CD4-positive, alpha-beta T cell treated with Interleukin-2 at 100 ng/mL for 4 hours (primary cell): ENCODE results near the gene ARHGAP15.

Experiments
- DNase-seq: peaks from one replicate; pipeline ENCODE4 v3.0.0-alpha.2; 2020; ENCODE audit warnings: low spot score

ARHGAP15 gene

DNA sequence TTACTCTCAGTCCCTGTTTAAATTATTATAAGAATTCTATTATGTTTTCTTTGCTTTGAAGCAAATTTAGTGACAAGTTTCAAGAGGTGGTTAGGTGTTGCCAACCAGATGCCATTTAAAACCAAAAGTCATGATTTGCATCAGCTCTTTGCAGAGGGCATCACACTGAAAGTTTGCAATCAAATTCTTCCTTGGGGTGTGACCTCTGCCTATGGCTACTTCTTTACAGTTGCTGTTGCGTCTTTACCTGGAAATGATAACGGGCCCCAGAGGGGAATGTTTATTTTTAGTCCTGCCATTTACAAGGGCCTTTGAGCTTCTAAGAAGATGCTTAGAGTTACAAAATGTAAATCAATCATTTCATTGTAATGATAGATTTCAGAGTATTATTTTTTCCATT, 561.0 kb downstream of the ARHGAP15 start:
- no peak for DNase-seq

DNA sequence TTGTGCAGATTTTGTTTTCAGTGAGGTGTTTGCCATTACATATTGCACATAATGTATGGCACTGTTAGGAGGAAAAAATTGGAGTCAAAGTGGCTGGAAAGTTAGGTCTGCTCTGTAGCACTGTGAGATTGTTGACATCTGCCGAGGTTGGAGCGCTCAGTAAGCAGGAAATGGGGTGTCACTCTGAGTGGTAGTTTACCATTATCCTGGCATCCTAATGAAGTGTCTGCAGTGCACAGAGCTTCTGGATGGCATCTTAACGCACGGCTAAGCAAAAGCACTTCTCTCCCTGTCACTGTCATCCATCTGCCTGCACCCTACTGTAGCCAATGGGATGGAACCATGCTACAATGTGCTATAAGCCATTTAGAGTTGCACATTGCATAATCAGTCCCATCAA, 561.9 kb downstream of the ARHGAP15 start:
- no peak for DNase-seq

DNA sequence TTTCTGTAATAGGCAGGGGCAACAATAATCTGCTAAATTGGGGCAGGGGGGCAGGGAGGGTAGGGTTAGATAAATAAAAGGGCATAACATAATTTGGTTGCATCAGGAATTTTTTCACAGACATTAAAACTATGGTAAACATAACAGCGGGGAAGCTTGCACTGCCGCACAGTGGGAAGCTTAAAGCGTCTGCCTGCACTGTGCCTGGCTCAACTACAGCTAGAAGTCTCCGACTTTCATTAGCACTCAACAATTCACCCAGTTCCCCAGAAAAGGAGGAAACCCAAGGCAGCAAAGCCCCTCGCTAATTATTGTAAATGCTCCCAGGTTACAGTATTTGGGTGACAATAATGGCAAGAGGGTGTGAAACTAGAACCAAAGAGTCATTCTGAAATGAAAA, 562.9 kb downstream of the ARHGAP15 start:
- no peak for DNase-seq

DNA sequence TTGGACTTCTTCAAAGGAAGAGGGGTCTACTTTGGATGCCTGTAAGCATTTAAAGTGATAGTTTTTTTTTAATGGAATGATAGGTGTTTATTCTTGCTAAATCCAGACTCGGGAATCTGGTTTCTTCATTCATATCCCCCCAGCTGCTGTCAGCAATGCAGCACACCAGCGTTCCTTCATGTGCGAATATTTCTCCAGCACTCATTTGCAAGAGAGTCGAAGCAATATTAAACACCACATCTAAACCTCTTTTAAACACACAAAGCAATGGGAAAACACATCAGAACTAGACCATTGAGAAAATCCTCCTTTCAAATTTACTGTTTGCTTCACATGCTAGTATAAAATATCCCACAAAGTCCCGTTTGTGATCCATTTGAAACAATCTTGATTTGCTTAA, 563.7 kb downstream of the ARHGAP15 start:
- no peak for DNase-seq

DNA sequence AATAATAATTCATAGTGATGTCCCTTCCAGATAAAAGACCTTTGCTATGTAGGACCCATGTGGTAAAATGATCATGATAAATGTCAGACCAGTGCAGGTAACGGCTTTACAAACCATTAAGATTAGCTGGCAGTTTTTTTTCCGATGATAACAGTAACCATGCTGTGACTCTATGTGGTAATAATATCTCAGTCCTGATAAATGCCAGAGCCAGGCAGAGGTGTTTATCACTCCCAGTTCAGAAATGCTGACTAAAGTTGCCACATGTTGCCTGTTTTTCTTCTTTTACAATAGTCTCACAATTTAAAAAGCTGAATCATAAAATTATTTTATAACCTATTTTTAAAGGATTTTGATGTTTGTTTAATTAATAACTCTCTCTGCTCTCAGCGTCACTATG, 565.1 kb downstream of the ARHGAP15 start:
- DNase-seq = no peak

DNA sequence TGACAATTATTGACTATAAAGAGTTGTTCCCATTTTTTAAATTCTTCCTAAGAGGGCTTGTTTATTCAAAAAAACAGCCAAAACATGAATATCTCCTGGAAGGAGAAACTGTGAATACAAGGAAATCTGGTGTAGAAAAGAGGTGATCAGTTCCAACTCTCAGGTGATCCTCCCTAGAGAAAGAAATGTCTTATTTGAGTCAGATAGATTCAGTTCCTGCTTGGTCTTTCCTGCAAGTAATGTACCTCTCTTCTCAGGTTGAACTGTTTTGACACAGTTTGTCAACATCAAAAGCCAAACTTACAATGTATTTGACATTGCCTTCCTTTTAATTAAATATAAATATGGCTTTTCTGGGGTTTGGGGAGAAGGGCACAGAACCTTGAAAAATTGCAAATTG, 567.4 kb downstream of the ARHGAP15 start:
- DNase-seq = no peak

DNA sequence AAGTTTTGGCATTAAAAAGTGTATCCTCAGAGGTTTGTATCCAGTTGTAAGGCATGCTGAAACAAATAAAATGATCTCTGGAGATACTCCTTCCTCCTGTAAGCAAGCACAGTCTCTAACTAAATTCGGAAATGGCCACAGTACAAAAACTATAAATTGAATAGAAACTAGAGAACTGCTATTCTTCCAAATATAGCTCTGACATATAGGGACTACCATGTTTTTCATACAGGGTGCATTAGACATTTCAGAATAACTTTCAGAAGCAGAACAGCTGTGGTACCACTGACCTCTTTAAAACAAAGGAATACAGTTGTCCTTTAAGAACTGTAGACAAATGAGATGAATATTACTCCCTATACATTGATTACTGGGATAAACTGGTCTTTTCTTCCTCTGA, 568.5 kb downstream of the ARHGAP15 start:
- DNase-seq = no peak

DNA sequence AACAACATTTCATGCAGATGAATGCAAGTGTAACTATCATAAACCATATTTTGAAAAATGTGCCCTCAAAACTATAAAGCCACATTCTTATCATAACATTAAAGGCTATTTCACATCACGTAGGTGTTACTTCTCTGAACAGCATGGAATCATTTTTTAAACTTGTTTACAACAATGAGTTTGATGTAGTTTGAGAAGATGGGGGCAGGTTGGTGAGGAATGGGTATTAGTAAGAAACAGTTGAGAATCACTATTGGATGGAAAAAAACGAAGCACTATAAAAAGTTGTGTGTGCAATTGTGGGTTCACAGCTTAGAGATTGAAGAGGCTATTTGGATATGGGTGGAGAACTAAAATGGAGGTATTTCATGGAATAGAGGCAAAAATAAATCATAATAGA, 569.1 kb downstream of the ARHGAP15 start:
- no peak for DNase-seq

DNA sequence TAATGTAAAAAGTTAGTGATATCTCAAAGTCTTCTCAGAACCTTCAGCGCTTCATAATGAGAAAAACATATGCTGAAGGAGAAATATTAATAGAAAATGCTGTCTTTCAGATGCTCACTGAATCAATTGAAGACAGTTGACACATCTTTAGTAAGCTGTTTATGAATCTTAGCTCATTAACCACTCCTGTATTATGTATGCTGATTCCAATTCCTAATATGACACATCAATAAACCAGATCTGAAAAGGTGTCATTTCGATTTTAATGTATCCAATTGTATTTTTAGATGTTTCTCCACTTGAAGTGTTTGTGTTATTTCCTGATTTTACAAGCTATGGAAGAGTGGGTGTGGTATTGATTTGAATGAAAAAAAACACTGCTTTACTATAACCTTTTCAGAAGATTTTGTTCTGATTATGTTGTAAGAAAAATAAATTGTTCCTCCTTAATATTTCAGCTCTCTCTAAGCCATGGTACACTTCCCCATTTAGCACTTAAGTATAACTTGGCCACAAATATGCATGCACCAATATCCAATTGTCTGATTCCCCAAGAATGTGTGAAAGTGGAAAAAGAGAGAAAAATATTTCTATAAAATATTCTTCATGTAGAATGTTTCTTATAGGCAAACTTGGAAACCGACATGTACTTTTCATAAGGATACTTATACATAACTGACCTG, 569.8 kb downstream of the ARHGAP15 start:
- DNase-seq = no peak

DNA sequence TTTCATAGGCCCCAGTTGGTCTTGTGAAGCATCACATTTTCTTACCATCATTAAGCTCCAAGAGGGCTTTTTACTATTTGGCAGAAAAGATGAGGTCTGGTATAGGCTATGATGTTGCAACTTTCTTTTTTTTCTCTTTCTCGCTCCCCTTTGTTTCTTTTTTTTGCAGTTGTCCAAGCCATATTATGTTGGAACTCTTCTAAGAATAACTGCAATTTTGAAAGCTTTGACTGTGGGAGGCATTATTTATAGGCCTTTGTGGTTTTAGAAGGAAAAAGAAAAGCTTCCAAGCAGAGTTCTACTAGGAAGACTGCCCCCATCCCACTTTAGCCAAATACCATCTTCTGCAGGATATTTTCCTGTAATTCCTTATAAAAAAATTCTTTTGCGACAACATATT, 571.6 kb downstream of the ARHGAP15 start:
- no peak for DNase-seq

DNA sequence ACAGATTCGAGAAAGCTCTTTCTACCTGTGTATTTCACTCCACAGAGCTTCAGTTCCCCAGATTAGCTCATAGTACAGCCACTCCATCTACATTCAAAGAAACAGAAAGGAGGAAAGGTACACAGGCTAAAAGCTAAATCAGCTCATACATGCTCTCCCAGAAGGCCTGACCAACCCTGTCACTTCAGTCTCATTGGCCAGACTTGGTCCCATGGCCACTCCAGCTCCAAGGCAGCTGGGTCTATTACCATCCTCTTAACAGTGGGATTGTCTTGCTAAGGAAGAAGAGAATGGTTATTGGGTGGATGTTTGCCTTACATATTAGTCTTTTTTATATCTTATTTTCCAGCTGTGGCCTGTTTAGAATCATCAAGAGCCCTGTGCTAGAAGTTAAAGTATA, 572.6 kb downstream of the ARHGAP15 start:
- no peak for DNase-seq

DNA sequence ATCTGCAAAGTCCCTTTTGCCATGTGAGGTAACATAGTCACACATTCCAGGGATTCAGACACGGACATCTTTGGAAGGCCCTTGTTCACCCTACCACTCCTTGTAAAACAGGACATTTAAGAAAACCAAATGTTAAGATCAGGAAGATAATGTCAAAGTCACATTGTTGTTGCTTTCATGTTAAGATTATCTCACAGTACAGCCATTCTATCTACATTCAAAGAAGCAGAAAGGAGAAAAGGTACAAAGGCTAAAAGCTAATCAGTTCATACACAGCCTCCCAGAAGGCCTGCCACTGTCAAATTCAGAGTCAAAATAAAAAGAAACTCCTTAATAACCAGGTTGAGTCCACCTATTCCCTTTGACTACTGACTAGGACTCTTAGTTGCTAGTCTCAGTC, 573.7 kb downstream of the ARHGAP15 start:
- no peak for DNase-seq

DNA sequence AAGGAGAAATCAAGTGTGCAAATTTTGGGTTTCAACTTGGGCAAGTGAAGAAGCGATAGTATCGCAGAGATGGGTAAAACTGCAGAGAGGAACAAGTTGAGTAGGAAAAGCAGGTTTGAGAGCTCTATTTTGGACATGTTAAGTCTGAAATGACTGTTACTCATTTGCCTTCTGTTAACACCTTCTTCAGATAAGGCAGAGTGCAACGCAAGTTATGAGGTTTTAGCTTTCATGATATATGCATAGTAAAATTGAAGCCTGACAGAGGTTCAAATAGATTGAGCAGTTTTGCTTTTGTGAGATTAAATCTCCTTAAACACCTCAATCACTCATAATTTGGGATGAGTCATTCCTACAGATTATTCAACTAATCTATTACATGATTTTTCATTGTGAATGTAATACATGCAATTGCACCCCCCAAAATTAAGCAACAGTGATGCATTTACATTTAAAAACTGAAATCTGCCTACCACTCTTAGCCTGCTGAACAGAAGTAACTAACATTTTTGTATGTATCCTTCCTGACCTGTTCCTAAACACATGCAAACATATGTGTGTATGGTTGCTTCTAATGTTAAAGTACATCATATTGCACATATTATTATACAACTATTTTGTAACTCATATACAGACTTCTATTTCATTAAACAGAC, 575.4 kb downstream of the ARHGAP15 start:
- DNase-seq = no peak

DNA sequence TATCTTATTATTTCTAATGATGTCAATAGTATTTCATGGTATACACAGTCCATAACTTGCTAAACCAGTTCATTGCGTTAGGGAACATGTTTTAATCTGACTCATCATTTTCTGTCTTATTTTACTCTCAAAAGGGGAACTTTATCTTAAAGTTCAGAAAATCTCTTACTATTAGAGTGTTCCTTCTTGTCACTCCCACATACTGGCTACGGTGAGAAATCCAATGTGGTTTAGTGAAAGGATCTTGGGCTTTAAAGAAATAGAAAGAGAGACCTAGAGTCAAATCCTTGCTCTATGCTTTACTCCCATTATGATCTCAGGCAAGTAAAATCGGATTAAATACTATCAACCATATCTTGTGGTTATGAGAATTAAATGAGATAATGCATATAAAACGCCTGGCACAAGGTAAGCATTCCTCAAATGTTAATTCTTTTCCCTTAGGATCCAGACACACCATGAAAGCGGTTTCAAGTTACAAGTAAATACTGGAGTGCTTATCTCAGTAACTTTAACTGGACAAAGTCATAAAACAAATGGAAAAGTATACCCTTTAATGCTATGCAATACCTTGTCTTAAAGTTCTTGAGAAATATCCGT, 576.0 kb downstream of the ARHGAP15 start:
- no peak for DNase-seq

DNA sequence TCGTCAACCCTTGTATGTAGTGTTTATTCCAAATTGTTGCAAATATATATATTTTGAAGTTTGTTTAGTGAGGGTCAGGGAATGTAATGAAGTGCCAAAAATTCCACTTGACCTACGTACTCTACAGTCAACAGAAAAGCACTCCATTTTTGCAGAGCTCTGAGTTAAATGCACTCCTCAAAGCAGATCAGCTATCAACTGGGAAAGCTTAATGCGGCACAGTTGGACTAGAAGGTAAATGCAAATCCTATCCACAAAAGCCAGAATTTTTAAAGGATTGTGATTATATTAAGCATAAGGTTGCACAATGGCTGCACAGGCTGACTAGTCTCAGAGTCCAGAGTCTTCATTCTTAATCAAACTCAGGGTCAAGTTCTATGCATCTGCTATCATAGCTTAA, 577.1 kb downstream of the ARHGAP15 start:
- no peak for DNase-seq

DNA sequence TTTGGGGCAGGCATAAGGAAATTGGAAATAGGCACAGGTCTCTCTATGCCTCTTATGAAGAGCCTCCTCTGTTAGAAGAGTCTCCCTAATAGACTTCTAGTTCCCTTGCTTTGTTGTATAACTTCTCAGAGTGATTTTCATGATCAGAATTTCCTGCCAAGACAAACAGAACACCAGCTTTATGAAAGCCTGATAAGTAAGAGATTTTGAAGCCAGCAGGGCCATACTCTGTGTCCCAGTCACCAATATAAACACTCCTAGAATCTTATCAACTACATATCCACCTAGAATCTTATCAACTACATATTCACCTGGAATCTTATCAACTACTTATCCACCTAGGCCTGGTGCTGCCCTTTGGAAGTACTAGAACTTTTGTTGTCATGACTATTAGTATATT, 579.5 kb downstream of the ARHGAP15 start:
- DNase-seq = no peak

DNA sequence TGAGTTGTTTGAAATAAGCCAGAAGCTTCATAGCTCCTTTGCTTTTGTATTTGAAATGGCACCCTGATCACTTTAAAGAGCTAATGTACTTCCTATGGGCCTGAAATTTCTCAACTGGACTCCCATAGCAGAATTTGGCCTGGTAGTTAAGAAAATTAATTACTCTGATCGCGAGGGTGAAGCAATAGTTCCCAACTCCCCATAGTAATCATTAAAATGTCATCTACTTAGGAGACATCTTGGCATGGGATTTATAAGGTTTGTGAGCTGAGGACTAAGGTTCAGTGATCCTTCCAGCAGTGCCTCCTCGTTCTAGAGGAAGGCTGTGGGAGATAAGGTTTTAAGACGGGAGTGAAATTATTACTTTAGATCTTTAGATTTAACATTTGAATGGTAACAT, 581.0 kb downstream of the ARHGAP15 start:
- no peak for DNase-seq

DNA sequence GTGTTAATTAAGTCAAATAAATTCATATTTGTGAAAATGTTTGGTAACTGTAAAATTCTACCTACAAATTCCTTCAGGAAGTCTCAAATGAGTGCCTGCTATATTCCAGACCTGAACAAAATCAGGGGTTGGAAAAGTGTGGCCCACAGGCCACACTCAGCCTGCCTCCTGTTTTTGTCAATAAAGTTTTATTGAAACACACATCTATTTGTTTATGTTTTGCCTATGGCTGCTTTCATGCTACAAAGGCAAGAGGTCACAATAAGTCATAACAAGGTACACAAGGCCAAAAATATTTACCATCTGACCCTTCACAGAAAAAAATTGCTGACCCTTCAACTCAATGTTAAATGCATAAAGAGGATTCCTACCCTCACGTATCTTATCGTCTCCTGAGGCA, 581.7 kb downstream of the ARHGAP15 start:
- no peak for DNase-seq

DNA sequence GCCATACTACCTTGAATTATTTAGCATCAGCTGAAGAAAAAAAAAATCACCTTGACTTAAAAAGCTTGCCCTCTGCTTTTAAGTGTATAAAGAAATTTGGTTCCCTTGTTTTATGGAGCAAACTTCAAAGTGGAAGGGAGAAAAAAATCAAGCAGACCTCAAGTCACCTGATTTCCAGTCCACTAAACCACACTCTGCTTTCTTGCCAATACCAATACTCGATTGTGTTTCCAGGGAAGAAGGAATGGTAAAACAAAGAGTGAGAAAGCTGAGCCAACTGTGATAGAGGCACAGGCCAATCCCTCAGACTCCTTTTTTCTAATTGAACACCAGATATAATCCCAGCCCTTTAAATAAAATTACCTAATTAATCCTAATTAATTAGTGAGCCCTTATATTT, 587.3 kb downstream of the ARHGAP15 start:
- no peak for DNase-seq

DNA sequence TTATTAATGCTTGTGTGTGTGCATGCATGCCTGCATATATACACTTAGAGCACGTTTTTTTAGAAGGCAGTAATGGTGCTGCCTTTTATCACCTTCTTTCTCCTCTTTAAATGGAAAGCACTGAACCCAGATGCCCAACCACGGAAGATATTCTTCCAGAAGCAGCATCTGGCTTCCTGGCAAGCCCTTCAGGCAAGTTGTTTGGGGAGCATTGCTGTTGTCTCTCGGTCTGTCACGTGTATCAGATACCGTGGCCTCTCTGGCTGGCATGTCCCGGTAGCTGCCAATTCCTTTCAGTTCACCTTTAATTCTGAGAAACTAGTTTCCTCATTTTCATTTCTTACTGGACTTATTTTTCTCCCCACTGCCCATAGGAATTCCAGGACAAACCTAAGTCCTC, 587.8 kb downstream of the ARHGAP15 start:
- DNase-seq = no peak

DNA sequence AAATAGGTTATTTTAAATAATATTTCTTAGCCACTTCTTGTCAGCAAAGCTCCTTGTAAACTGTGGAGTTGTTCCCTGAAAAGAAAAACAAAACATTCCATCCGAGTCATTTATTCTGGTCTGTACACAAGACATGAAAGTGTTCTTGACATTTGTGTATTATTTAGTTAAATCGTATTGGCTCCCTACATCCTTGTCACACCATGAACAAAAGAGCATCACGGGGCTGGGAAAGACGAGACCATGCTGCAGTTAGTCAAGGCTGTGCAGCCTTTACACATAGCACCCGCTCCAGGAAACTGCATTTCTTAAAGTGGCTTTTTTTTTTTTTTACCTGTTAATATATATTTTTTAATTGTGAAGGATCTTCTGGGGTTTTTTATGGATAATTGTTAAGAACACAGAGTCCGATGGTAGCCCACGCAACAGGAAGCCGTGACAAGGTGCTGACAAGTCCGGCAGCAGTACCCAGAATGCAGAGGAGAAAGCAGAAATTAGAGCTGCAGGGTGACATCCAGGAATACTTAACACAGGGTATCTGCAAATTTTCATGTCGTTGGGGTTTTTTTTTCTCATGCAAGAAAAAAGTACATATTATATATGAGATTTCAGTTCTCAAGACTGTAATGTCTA, 588.4 kb downstream of the ARHGAP15 start:
- DNase-seq = no peak

DNA sequence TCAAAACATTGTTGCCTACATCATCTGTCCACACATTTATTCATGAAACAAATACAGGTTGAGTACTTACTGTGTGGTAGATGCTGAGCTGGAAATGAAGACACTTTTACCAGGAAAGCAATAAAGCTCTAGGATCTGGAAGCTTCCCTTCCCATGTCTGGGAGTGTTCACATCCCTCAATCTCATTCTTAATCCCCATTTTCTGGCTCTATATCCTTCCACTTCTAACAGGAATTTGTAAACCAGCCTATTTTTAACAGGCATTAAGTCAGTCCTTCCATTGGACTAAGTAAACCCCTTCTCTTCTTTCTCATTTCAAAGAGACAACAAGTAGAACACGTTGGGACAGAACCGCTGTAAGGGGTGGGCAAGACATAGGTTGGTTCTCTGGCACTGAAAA, 589.5 kb downstream of the ARHGAP15 start:
- no peak for DNase-seq

DNA sequence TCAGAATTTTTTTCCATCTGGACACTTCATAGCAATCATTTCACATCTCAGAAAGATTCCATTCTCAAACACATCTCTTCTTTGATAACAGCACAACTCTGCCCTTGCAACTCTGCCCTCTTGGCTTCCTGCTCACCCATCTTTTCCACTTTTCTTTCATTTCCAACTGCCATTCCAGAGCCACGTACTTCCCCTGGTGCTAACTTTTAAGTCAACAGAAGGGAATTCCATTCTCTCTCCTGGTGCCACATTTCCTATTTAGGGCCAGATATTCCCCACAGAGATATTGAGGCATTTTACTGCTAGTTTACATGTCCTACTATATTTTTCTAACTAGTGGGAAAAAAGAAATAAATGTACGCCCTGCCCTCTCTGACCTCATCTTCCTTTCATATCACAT, 590.2 kb downstream of the ARHGAP15 start:
- DNase-seq = no peak
